ENCODE measurements around the gene NSMCE1.
"Not testable (repeated sequence)": the region's sequence is repeated elsewhere in the genome, so short reads cannot be mapped to it uniquely, and the experiment has no call there.

DNA sequence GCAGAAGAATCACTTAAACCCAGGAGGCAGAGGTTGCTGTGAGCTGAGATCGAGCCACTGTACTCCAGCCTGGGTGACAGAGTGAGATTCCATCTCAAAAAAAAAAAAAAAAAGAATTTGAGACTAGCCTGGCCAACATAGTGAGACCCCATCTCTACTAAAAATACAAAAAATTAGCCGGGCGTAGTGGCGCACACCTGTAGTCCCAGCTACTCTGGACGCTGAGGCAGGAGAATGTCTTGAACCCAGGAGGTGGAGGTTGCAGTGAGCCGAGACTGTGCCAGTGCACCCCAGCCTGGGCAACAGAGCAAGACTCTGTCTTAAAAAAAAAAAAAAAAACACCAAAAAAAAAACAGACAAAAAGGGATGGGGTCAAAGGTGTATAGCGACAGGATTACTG, 4.1 kb upstream of the NSMCE1 start:
- TF ChIP-seq, protein P1, sequence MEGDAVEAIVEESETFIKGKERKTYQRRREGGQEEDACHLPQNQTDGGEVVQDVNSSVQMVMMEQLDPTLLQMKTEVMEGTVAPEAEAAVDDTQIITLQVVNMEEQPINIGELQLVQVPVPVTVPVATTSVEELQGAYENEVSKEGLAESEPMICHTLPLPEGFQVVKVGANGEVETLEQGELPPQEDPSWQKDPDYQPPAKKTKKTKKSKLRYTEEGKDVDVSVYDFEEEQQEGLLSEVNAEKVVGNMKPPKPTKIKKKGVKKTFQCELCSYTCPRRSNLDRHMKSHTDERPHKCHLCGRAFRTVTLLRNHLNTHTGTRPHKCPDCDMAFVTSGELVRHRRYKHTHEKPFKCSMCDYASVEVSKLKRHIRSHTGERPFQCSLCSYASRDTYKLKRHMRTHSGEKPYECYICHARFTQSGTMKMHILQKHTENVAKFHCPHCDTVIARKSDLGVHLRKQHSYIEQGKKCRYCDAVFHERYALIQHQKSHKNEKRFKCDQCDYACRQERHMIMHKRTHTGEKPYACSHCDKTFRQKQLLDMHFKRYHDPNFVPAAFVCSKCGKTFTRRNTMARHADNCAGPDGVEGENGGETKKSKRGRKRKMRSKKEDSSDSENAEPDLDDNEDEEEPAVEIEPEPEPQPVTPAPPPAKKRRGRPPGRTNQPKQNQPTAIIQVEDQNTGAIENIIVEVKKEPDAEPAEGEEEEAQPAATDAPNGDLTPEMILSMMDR (IDR thresholded peaks at IDR 0.05): not testable (repeated sequence)
- not testable (repeated sequence) for TF ChIP-seq POLR2A (IDR thresholded peaks at IDR 0.05)

Data from testis (tissue), 2 donors.